Stimulated activated CD4-positive, alpha-beta T cell treated with anti-CD3 and anti-CD28 coated beads, Interleukin-15, amount 100 ng/mL, for 24 hours (primary cell): Measurements from ENCODE around the gene CDK11B.

Source experiments
- DNase-seq: peaks from one replicate; pipeline ENCODE4 v3.0.0-alpha.2; 2020

The CDK11B gene

DNA sequence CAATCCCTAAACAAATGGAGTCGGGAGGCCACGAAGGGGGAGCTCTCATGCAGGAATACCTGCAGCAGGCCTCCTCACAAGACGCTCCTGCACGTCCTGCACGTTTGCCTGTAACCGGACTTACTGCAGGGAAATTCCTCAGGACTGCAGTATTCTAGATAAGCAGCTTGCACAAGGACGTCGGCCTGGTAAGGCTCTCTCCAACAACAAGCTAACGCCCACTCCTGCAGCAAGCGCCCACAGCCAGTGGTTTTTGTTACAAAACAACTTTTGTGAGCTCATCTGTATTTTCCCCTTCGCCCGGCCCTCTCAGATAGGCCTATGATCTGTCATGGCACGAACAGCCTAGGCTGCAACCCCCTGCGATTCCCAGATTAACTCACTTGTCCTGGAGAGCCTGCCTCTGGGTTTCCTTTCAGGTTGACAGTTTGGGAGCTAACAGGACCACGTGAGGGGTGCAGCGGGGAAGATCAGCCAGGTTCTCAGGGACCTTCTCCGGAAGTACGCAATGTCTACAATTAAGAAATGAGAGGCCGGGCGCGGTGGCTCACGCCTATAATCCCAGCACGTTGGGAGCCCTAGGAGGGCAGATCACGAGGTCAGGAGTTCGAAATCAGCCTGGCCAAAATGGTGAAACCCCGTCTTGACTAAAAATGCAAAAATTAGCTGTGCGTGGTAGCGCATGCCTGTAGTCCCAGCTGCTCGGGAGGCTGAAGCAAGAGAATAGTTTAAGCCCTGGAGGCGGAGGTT is 44.4 kb downstream of the CDK11B start:
- peak; percentile 69 for DNase-seq

DNA sequence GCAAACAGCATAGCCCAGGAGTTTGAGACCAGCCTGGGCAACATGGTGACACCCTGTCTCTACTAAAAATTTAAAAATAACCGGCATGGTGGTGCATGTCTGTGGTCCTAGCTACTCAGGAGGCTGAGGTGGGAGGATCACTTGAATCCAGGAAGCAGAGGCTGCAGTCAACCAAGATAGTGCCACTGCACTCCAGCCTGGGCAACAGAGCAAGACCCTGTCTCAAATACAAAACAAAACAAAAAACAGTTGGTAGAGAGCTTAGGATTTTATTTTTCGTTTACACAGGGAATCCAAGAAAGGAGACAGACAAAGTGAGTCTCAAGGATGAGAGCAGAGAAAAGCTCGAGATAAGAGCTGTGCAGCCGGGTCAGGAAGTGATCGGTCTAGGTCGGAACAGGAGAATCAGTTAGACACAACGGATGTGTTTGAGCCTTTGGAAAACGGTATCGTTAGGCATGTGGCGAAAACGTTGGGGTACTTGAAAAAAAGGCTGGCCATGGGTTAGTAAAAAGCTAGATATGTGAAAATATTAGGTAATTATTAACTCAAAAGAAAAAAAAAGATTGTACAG is 45.2 kb downstream of the CDK11B start:
- no peak for DNase-seq

DNA sequence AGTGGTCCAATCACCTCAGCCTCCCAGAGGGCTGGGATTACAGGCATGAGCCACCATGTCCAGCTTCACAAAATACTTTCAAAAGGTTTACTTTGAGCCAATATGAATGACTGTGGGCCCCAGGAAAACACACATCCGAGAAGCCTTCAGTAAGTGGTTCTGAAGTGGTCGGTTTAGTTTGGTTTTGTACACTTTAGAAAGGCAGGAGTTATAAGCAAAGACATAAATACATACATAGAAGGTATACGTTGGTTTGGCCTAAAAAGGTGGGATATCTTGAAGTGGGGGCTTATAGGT is 46.8 kb downstream of the CDK11B start:
- no peak for DNase-seq

DNA sequence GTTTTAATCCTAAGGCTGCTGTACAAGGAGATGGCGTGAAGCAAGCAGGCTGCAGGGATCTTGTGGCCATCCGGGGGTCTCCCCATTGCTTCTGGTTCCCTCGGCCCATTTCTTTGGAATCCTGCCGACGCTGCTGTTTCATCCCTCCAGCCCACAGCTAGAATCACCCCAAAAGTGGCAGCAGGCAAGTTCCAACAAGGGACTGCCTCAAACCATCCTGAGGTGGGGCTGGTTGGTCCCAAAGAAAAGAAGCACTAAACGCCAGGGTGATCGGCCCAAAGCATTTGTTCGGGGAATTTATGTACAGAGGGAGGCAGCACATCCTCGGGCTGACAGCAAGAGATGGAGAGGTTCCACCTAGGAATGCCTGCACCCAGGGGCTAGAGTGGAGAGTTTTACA is 48.0 kb downstream of the CDK11B start:
- DNase-seq: no peak

DNA sequence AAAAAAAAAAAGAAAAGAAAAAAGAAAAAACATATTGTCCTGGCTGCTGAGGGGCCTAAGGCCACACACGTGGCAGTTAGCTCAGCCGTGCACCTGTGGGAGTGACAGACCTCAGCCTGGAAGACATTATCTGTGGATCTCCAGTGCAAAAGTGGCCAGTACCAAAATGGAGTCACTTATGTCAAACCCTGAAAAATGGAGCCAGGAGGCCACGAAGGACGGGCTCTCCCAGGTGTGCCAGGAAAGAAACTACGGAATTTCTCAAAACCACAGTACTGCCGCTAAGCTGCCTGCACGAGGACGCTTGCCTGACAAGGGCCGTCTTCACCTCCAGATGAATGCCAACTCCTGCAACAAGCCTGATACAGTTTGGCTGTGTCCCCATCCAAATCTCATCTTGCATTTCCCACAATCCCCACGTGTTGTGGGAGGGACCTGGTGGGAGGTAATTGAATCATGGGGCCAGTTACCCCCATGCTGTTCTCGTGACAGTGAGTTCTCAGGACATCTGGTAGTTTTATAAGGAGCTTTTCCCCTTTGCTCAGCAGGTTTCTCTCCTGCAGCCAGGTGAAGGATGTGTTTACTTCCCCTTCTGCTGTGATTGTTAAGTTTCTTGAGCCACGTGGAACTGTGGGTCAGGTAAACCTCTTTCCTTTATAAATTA is 48.9 kb downstream of the CDK11B start:
- DNase-seq: no peak

DNA sequence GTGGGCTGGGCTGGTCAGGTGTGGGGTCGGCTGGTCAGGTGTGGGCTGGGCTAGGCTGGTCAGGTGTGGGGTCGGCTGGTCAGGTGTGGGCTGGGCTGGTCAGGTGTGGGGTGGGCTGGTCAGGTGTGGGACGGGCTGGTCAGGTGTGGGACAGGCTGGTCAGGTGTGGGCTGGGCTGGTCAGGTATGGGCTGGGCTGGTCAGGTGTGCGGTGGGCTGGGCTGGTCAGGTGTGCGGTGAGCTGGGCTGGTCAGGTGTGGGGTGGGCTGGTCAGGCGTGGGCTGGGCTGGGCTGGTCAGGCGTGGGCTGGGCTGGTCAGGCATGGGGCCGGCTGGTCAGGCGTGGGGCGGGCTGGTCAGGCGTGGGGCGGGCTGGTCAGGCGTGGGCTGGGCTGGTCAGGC is 52.6 kb downstream of the CDK11B start:
- no peak for DNase-seq

DNA sequence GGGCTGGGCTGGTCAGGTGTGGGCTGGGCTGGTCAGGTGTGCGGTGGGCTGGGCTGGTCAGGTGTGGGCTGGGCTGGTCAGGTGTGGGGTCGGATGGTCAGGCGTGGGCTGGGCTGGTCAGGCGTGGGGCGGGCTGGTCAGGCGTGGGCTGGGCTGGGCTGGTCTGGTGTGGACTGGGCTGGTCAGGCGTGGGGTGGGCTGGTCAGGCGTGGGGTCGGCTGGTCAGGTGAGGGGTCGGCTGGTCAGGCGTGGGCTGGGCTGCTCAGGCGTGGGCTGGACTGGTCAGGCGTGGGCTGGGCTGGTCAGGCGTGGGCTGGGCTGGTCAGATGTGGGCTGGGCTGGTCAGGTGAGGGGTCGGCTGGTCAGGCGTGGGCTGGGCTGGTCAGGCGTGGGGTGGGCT is 53.1 kb downstream of the CDK11B start:
- DNase-seq: no peak

DNA sequence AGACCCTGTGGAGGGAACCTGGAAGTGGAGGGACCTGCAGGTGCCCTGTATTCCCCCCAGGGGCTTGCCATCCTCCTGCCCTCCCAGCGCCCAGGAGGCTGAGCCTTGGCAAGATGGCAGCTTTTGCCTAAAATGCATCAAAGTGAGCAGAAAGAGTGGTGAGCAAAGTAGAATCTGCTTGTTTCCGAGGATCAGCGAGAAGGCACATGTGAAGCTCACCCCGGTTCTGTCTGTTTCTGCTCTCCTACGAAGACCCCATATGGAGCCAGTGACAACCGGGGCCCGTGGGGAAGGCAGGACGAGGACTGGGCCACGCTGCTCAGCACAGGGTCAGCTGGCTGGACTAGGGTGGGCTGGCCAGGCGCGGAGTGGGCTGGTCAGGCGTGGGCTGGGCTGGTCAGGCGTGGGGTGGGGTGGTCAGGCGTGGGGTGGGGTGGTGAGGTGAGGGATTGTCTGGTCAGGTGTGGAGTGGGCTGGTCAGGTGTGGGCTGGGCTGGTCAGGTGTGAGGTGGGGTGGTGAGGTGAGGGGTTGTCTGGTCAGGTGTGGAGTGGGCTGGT is 53.7 kb downstream of the CDK11B start:
- no peak for DNase-seq

DNA sequence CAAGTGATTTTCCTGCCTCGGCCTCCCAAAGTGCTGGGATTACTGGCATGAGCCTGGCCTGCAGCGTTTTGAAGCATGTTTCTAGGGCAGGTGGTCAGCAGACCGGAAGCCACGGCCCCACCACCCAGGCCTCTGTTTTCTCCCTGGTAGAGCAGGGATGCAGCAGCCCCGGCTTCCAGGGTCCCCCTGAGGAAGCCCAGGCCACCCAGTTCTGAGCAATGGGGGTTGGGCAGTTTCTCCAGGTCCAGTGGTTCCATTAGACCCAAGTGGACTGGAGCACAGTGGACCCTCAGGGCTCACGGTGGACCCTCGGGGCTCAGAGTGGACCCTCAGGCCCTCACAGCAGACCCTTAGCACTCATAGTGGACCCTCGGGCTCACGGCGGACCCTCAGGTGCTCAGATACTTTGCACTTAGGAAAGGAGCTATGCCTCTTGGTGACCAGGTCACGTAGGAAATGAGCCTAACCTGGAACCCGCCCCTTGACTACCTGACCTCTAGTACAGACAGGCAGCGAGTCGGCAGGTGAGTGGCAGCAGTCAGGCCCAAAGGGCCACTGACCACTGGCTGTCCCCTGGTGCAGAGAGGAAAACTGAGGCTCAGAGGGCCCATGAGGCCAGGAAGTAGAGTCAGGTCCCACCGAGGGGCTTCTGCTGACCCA is 54.3 kb downstream of the CDK11B start:
- no peak for DNase-seq

DNA sequence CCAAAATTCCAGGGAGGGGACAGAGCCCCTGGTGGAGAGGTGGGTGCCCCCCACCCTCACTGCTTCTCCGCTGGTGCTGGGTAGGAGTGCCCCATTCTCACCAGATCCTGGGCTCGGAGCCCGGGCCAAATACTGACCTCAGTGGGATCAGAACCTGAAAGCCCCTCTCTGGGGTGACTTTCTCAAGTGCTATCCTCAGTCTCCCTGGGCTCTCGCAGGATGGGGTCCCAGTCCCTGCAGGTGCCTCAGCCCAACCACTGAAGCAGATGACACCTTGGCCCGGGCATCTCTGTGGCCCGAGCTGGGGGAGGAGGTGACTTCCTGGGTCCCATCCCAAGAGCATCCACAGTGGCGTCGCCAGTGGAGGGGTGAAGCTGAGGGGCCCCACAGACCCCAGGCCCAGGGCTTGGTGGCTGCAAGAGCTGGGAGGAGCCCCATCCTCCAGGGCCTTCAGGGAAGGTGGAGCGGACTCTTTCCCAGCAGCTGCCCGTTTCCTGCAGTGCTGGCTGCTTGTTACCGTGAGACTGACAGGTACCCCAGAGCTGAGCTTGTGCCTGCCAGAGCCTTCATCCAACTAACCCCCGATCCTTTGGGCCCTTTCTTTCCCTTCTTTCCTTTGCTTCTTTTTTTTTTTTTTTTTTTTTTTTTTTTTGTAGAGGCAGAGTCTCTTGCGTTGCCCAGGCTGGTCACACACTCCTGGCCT is 55.0 kb downstream of the CDK11B start:
- DNase-seq: no peak

DNA sequence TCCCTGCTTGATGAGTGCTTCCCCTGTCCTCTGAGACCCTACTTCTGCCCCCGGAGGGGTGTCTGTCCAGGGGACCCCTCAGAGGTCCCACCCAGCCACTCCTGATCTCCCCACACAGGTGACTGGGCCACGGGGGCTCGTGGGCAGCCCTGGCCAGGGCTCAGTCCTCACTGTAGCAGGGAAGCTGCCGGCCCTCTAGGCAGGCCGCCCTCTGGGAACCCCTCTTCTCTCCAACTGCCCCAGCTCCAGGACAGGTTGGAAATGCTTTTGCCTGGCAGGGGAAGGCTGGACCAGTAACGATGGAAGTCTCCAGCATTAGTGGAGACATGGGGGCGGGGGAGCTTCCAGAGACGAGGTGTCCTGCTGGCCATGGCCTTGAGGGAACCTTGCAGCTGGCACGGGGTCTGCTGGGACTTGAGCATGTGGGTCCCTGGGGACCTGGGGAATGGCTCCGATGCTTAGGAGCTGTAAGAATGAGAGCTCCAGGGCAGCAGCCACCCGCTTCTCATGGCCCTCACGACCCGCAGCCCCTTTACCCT is 55.8 kb downstream of the CDK11B start:
- no peak for DNase-seq

DNA sequence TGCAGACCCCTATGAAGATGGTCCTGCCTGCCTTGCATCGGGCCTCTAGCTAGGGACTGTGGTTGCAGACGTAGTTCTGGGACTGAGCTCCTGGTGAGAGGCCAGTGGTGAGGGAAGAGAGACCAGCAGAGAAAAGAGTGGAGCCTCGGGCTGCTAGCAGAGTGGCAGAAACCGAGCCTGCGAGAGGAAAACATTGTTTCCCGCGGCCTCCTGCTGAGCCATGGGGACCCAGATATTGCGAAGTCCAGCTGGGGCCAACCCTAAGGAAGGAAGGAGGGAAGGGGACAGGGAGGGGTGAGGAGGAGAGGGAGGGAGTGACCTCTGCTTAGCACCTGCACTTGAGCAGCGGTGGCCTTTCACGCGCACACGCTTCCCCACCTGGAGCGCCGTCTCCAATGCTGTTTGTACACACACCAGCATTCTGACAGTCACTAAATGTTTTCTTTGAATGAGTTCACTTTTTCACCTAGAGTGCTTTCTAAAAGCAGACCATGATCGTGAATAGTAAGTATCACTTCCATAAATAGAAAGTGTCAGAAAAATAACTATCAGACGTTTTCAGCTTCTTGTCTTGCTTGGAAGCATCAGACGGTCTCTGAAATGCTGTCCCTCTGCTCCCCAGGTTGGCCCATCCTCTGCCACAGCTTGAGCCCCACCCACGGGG is 56.4 kb downstream of the CDK11B start:
- DNase-seq: no peak

DNA sequence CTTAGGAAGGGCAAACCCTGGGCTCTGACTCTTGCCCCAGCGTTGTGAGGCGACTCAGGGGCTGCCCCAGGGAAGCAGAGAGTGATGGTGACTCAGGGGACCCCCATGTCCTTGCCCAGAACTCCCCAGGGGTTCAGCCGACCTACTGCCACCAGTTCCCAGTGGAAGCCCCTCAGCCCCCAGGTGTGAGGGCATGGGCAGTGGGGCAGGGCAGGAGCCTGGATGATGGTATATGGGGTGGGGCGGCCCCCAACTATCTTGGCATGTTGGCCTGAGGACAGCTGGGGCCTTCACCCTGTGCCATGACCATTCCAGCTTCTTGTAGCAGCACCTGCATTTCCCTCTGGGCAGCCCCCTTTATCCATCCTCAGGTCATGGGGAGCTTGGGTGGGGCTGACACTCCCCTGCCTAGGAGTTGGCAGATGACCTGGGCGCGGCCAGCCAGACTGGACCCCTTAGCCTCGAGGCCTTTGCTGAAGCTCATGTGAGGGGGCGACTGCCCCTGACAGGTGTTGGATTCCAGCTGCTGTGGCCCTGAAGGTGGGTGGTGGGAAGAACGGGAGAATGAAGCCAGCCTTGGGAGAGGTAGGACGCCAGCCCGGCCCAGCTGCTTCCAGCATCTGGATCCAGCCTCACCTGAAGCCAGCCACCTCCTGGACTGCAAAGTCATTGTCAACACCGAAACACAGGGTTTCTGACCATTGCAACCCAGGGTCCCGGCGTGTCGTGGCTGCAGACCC is 57.1 kb downstream of the CDK11B start:
- no peak for DNase-seq

DNA sequence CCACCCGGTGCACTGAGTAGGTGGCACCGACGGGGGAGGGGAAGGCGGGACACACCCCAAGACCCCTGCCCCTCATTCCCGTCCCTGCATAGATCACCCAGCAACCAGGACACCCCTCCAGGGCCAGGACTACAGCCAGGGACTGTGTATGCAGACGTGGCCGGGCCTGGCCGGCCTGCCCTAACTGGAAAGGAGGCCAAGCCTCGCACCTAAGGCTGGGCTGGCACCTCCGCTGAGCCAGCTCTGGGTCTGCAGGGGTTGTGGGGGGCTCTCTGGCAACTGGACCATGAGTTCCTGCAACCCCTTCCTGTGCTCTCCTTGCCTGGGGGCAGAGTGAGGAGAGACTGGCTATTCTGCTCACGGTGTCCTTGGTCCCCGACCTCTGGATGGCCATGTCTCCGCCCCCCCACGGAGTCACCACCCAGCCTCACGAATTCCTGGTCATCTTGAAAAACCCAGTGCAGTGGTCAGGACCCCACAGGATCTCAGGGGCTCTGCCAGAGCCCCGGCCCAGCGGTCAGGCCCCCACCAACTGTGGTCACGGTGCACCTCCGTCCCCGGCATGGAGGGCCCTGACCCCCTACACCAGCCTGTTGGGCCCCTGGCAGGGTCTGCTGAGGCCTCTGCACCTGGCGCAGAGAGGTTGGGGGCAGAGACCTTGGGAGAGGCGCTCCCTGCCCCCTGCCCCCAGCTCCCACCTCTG is 57.8 kb downstream of the CDK11B start:
- DNase-seq: no peak

DNA sequence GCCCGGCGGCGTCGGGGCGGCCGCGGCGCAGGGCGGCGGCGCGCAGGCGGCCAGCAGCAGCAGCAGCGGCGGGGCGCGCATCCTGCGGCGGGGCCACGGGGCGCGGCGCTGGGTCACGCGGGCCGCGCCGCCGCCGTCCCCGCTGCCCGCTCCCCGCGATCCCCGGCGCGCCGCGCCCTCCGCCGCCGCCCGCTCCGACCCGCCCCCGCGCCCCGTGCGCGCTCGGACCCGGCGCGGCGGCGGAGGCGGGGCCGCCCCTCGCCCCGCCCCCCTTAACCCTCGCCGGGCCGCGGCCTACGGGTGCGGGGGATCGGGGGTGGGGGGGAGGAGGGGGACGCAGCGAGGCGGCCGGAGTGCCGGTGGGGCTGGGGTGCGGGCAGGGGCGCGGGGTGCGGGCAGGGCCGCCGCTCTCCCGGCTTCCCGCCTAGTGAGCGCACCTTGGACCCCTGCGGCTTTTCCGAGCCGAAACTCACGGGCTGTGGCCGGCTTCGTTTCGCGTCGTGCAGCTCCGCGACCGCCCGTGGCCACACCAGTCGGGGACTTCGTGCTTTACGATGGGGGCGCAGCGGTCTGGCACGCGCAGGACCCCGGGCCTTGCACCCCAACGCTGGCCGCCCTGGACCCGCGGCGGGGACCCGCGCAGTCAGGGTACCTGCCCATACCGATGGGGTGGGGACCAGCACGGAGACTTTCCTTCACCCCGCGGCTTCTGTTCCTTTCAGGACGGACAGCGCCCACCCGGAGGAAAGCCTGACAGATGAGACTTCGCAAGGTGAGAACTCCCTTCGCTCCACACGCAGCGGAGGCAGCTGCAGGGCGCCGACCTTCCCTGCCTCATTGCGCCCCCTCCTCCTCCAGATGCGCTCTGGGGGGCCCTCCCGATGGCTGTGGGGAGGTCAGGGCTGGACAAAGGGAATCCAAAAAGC is 58.6 kb downstream of the CDK11B start, which contains the start of gene FNDC10:
TSS of gene FNDC10 (minus strand) at position 201 of the 926 bp plus-strand sequence. CDS start at position 81, 120 bp downstream.
- DNase-seq: no peak

DNA sequence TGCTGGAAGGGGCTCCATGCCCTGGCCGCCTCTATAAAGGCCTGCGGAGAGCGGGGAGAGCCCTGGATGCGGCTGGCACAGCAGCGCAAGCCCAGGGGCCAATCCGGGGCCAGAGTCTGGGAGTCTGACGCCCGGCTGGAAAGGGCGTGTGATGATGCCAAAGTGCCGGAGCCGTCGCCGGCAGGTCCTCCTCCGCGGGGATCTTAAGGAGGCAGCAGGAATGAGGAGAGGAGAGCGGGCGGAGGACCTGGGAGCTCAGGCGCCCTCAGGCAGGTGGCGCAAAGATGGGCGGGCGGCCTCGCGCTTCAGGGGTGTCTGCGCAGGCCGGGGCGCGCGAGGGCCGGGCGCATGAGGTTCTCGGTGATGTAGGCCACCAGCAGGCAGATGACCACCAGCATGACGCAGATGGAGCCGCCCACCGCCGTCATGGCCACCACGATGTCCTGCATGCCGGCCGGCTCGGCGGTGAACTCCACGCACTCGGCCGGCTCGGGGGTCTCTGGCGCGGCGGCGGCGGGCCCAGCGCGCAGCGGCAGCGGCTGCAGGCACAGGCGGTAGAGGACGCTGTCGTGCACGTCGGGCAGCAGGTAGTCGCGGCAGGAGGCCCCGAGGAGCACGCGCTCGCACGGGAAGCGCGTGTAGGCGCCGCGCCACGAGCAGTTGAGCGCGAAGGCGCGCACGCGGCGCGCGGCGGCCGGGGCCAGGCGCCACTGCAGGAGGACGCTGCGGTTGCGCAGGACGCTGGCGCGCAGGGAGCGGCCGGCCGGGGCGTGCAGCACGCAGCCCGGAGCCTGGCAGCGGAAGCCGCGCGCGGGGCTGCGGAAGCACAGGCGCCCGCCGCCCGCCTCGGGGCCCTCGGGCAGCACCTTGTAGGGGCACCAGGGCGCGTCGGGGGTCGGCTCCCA is 59.5 kb downstream of the CDK11B start:
- DNase-seq: peak; percentile 47

DNA sequence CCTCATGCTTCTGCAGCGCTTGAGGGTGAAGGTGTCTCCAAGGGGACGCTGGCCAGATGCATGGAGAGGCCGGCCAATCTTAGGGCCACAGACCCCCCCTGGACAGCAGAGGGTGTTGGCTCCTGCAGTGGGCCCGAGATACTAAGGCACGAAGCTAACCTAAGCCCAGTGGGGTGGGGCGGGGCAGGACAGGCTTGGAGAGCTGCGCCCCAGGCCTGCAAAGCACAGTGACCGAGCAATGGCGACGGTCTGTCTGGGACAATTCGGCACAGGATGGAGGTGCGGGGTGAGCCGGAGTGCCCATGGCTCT is 60.1 kb downstream of the CDK11B start:
- no peak for DNase-seq

DNA sequence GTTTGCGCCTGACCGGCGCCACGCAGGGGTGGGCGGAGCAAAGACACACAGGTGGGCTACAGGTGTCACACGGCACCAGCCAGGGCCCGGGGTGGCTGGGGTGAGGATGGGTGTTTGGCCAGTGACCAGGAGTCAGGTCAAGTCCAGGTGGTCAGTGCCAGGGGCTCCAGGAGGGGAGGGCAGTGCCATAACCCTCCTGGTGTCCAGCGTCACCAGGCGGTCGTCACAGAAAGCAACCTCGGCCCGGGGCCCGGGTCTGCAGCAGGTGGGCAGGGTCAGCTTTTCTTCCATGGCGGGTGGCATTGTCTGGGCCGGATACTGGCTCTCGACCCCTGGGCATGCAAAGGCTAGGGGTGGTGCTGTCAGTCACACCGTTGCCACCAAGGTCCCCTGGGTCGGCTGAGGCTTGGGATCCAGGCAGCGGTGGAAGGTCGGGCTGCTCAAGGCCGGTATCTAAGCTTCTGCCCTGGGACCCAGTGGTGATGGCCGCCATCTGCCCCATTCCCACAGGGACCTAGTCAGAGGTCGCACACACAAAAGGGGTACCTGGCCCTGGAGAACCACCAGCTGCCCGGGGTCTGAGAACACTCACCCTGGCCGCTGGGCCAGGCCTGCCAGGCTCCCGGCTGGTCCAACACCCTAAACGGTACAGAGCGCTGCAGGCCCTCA is 60.6 kb downstream of the CDK11B start:
- DNase-seq: no peak
